Uterus (tissue), 2 donors: ENCODE measurements around the gene DPEP1.

Source experiments
- CTCF ChIP-seq, 4 experiments: fragments of 200-600 bp in 2 of 4; fragments of 450-650 bp in 2 of 4; sonication (generic) in 2 of 4; IDR thresholded peaks; one replicate each; pipeline ENCODE4 v1.5.1; 2016 to 2019; ENCODE audit warnings: antibody characterized with exemption in 4 of 4, mild to moderate bottlenecking in 2 of 4, moderate library complexity in 1 of 4
- POLR2A ChIP-seq, 2 donors: fragments of 450-650 bp; IDR thresholded peaks; one replicate each; pipeline ENCODE4 v1.6.1; 2016; ENCODE audit warnings: antibody characterized with exemption in 2 of 2, mild to moderate bottlenecking in 1 of 2, moderate library complexity in 1 of 2

GRCh38 chr16:89656435-89657121 is 43.1 kb downstream of the DPEP1 start:
- TF ChIP-seq CTCF (IDR thresholded peaks at IDR 0.05) = no peak
- no peak for TF ChIP-seq POLR2A (IDR thresholded peaks at IDR 0.05)
